ENCODE results near the gene CTBP1.

CTBP1 gene

DNA sequence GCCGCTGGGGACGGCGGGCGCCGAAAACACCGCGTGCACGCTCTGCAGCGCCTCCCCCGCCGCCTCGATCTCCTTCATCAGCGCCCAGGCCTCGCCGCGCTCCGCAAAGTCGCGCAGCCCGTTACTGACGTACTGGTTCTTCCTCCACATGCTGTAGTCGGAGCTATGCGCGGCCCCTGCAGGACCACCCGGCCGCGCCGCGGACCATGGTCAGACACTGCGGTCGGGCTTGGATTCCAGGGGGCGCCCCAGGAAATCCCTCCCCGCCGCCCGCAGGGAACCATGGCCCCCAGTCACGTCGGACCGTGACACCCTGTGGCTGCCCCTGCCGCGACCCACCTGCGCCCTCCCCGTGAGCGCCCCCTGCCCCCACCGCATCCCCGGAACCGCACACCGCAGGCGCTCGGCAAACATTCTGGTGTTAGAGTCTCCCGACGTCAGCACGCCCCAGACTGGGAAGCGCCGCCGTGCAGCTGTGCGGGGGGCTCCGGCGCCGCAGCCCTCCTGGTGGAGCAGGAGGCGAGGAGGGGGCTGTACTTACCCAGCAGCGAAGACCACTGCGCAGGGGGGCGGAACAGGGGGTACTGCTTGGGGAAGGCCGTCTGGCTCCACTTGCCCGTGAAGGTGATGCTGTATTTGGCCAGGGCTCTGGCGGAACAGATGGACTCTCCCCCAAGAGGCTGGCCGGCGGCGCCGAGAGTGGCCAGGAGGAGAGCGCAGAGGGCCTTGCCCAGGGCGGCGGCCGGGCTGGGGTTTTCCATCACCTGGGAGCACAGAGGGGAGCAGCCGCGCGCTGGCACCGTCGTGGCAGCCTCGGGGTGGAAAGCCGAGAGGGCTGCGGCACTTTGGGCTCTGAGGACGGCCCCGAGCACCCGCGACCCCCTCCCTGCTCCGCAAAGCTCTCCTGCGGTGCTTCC lies 77.4 kb downstream of the CTBP1 start:
- DNase-seq: peak; percentile 59

DNA sequence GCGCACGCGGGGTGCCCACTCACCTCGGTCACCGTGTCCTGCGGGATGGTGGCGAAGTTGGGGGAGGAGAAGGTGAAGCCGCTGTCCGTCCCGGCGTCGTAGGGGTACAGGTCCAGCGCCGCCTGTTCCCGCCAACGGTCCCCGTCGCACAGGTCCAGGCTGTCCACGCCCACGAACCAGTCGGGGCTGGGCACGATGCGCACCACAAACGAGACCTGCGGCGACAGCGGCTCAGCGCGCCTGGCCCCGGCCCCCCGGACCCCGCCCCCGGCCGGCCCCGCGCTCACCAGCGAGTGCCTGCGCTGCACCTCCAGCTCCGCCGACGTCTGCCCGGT lies 78.0 kb downstream of the CTBP1 start:
- DNase-seq: no peak

DNA sequence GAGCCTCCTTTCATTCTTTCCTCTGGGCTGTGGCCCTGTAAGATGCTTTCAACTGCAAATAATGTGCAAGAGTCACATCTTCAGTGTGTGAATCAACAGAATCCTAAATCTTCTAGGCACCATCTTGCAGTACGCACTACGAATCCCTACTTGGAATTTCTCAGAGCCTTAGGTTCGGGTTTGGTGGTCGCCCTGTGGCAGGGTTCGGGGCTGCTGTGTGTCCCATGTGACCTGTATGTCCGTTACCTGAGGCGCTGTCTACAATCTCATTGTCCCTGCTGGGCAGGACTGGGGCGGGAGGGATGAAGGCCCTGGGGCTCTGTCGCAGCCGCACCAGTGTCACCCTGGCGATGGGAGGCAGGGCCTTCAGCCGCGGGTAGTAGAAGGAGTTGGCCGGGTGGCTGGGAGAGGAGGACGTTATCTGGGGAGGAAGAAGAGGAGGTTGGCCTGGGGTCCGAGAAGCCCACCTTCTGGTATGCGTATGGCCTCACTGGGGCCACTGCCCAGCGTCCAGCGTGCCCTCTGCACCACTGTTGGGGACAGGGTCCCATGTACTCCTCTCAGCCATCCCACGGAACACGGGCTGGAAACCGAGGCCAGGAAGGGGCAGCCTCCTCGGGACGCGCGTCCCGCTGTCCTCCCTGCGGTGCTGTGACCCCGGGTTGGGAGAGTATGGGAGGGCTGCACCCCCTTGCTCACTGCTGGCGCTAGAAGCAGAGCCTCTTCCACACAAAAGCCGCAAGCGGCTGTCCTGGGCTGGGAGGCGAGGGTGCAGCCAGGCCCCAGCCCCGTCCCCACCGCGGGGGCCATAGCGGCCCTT lies 78.6 kb downstream of the CTBP1 start:
- no peak for DNase-seq

DNA sequence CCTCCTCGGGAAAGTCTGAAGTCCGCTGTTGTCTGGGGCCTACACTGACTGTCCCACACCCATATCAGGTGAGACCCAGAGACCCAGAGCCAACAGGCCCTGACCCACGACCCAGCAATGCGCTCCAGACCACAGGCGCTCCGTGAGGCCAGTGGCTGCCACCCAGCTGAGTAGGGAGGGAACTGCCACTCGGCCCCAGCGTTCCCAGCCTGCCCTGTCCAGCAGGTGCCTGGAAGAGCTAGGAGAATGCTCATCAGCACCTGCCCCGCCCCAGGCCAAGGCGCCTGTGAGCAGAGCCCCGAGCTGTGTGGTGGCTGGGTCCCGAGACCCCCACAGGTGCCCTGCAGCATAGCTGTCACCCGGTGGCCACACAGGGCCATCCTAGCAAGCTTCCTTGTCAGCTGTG lies 79.2 kb downstream of the CTBP1 start:
- no peak for DNase-seq

DNA sequence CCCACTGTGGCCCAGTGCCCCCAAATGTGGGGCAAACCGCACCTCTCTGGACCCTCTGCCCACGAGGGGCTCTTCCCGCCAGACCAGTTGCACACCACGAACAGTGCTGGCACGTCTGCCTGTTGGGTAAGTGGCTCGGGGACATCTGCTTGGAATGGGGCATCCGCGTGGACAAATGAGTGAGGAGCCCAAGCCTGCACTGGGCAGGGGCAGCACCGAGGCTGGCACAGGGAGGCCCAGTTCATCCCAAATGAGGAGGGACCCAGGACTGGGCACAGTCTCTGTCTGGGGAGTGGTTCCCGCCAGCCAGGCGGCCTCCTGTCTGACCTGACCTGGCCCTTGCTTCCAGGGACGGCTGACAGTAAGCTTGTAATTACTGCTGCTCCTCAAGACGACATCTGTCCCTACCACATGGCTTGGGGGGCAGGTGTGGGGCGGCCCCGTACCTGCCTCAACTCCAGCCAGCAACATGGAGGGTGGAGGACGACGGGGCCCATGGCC lies 79.7 kb downstream of the CTBP1 start:
- no peak for DNase-seq

DNA sequence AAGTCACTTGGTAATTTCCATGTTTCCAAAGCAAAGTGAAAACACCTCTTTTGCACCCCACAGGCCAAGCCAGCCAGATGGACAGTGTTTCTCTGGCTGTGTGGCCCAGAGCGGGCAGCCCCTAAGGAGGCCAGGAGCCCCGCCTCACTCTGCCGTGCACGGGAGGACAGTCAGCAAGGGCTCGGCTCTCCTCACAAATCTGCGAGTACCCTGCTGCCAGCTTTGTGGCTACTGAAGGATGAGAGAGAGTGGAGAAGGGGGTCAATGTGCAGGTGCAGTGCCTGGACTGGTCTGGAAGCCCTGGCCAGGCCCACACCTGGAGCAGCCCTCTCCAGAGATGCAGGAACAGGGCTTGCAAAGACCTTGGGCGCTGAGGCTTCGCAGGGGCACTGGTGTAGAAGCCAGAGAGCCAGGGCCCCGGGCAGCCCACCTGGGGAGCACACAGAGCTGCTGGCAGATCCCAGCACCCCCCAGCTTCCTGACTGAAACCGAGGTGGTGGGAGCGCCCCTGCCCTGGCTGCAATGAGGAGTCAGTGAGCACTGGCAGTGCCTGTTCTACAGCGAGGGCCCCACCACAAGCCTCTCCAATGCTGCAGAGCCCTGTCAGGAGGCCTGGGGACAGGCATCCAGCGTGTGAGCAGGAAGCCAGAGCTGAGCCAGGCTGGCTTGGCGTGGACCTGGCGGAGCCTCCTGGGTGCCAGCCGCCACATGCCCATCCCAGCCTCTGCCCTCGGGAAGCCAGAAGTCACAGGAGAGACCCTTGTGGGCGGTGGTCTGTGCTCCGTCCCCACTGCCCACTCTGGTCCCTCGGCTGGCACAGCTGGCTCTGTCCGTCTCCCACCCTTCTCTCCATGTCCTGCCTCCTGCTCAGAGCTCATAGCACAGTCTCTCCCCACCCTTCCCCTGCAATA lies 80.5 kb downstream of the CTBP1 start:
- DNase-seq: no peak

DNA sequence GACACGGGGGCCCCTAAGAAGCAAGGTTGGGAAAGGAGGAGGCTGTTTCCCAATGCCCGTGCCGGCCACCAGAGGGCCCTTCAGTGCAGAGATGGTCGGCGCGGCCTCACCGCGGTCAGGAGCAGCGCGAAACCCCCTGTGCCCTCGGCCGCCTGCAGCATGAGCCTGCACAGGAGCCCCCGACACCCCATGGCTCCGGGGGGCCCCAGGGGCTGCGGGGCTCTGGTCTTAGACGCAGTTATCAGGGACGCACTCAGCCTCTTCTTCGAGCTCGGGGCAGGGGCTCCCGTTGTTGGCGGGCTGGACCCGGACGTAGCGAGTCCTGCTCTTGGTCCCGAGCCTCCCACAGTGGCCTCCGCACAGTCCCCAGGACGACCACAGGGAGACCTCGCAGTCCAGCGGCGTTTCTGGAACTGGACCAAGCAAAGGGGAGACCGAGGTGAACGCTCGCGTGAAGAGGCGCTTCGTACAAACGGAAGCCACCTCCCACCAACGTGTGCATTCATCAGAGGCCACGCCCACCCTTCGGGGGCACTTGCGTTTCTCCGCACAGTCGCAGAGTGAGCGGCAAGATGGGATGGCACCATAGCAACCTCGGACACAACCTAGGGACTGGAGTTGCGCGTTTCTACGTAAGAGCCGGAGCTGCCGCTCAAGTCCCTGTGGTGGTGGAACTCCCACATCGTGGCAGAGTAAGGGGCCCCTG lies 81.5 kb downstream of the CTBP1 start:
- peak; percentile 92 for DNase-seq

DNA sequence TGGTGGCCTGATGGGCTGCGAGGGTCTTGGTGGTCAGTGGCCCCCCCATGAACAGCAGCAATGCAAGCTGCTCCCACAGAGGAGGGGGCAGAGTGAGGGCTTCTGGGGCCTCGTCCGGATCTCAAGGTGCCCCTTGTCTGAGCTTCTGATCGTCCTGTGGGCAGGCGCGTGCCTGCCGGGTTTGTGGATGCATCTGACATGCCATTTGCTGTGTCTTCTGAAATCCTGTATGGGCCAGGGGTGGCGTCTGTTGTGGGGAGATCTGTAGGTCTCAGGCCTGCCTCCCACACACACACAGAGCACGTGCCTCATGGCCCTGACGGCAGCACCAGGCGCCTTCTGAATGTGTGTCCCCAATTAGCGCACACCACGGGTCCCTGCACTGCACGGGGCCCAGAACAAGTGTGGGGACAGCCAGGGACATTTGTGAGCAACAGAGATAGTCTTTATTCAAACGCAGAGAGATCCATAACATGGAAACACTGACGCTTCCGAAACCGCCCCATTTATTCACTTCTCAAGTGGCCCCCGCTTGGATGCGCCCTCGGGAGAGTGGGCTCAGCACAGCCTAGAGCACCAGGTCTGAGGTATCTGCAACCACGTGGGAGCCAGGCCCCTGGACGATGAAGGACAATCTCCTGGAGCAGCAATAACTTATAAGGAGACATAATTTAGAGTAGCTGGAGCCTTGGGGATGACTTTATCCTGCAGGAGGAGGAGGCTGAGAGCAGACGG lies 82.3 kb downstream of the CTBP1 start:
- DNase-seq: no peak

DNA sequence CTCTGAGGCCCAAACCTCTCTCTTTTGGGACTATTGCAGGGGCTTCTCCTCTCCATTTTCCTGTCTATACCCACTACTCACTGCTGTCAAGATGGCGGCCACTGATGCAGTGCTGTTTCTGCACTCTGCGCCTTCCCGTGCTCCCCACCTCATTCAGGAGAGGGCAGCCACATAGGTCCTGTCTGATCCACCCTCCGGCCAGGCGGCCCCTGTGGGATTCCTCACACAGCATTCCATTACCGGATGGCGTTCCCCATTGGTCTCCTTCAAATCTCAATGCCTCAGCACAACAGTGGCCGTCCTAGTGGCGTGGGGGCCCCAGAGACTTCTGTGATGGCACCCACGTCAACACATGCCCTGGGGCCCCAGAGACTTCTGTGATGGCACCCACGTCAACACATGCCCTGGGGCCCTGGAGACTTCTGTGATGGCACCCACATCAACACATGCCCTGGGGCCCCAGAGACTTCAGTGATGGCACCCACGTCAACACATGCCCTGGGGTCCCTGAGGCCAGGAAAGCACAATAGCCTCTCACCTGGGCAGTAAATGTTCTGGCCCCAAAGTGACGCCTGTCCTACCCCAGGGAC lies 83.9 kb downstream of the CTBP1 start:
- DNase-seq: no peak

DNA sequence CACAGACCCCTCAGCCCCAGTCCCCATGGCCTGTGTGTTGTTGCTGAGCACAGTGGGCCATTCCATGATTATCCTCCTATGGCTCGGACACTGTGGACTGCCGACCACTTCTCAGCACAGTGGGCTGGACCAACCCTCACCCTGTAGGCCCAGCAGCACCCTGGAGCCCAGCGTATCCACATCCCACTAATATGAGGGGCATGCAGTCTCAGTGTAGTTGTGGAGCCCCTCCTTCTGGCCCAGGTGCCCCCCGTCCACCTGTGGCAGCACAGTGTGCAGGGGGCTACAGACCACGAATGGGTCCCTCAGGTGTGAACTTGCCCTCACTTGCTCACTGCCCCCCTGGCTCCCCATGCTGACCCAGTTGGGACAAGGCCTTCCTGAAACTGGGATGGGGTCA lies 84.5 kb downstream of the CTBP1 start:
- no peak for DNase-seq

DNA sequence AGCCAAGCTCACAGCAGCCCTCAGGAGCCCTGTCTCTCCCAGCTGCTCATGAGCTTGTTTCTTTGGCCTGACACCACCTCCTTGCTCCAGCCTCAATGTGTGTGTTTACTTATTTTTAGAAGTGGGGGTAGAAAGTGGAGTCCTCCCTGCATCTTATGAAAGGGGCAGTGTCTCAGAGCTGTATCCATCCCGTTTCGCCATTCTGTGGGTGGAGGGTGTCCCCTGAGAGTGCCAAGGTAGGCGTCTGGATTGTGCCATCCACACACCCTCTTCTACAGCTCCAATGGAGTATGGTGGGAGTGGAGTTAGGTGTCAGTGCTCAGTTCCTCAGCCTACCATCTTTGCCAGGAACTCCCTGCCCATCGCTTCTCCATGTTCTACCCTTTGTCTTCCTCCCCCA lies 84.9 kb downstream of the CTBP1 start:
- DNase-seq: no peak
